ENCODE measurements around the gene SEMA4A.
A peak's percentile ranks its signal among the peaks of the same experiment; 100 is the strongest.
"Not testable (repeated sequence)": the region's sequence is repeated elsewhere in the genome, so short reads cannot be mapped to it uniquely, and the experiment has no call there.

Gene SEMA4A

DNA sequence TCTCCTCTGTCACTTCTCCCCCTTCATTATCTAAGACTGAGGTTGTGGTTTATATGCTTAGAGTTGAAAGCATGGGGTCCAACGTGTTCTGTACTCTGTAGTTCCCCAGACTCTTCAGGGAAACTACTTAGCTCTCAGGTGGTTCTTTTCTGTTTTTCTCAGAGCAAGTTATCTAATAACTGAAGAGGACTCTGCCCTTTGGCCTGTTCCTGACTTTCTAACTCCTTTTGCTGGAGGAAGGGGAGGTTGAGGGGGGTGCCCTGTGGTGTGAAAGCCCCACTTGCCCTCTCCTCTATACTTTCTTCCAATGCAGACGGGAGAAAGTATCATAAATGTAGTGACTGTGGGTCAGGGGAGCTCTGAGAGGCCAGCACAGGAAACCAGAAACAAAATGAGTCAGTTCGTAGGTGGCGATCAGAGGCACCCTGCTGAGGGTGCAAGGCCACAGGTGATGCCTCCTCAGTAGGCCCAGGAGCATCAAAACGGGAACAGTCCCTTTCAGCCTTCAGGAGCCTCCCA, 45.5 kb downstream of the SEMA4A start:
- no peak for DNase-seq

DNA sequence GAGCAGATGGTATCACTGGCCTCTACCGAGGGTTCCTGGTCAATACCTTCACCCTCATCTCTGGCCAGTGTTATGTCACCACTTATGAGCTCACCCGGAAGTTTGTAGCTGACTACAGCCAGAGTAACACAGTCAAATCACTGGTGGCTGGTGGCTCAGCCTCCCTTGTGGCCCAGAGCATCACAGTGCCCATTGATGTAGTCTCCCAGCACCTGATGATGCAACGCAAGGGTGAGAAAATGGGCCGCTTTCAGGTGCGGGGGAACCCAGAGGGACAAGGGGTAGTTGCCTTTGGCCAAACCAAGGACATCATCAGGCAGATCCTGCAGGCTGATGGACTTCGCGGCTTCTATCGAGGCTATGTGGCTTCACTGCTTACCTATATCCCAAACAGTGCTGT, 46.7 kb downstream of the SEMA4A start:
- no peak for DNase-seq

DNA sequence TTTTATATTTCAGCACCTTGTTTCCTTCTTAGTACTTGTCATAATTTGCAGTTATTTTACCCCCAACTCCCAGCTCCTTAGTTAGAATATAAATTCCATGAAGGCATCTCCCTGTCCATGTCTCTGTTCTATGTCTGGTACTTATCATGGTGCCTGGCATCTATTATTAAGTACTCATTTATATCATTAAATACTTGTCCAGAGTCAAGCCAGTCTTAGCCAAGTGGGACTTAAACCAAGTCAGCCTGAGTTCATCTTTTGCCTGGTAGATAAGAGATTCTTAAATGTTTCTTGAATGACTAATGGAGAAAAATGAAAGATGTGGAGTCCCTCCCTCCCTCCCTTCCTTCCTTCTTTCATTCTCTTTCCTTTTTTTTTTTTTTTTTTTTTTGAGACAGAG, 49.9 kb downstream of the SEMA4A start:
- DNase-seq, result no peak

DNA sequence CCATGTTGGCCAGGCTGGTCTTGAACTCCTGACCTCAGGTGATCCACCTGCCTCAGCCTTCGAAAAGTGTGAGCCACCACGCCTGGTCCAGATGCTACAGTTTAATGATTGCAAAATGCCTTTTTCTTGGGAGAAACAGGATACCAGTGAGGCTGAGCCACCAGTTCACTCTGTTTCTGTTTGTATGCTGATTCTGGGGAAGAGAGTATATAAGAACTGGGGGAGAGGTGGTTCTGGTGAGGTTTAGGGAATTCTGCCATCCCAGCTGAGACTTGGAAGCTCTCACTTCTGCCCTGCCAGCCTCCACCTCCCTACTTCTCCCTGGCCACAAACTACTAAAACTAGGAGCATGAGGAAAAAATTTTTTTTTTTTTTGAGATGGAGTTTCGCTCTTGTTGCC, 51.3 kb downstream of the SEMA4A start:
- no peak for DNase-seq

DNA sequence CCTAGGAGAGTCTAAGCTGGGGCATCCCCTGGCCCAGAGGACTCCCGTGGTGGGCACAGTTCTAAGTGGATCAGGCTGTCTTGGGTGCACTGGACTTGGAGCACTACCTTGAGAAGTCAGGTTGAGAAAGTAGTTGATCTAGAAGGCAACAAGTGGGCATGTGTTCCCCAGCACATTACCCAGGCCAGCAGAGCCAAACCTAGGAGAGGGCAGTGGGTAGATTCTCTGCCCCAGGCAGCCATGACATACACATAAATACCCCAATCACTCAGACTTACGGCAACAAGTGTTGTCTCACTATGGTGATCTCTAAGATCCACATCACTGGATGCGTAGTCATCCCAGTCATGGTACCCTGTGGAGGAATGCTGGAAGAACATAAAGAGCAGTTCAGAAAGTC, 57.9 kb downstream of the SEMA4A start:
- no peak for DNase-seq

DNA sequence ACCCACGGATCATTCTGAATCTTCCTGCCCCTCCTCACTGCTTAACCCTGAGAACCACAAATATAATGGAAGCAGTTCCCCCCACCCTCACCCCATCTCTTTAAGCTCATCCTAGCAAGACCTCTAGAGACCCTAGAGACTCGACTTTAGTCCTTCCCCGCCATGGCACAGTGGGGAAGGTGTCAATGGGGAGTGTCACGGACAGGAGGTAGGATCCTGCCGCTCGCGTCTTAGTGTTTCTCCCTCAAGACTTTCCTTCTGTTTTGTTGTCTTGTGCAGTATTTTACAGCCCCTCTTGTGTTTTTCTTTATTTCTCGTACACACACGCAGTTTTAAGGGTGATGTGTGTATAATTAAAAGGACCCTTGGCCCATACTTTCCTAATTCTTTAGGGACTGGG, 58.7 kb downstream of the SEMA4A start:
- DNase-seq, result no peak

DNA sequence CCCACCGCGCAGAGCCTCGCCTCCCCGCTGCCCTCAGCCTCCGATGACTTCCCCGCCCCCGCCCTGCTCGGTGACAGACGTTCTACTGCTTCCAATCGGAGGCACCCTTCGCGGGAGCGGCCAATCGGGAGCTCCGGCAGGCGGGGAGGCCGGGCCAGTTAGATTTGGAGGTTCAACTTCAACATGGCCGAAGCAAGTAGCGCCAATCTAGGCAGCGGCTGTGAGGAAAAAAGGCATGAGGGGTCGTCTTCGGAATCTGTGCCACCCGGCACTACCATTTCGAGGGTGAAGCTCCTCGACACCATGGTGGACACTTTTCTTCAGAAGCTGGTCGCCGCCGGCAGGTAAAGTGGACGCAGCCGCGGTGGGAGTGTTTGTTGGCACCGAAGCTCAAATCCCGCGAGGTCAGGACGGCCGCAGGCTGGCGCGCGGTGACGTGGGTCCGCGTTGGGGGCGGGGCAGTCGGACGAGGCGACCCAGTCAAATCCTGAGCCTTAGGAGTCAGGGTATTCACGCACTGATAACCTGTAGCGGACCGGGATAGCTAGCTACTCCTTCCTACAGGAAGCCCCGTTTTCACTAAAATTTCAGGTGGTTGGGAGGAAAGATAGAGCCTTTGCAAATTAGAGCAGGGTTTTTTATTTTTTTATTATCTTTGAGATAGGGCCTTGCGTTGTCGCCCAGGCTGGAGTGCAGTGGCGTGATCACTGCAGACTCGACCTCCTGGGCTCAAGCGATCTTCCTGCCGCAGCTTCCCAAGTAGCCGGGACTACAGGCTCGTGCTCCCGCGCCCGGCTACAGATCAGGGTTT, 59.7 kb downstream of the SEMA4A start, which contains the start of gene PMF1:
PMF1 (plus strand) TSS at position 175 of the 811 bp plus-strand sequence; CDS start at position 184, 9 bp downstream.
- peak; percentile 85 to 92 for DNase-seq

DNA sequence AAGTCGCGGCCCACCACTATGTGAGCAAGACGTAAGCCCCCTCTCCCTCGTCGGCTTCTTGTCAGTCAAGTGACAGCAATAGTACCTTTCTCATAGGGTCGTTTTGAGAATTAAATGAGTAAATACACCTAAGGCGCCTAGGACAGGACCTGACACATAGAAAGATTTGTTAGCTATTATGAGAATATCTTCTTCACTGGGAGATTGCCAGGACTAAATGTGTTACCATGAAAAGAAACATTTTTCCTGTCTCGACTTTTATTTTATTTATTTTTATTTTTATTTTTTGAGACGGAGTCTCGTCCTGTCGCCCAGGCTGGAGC, 60.2 kb downstream of the SEMA4A start:
- no peak for DNase-seq

DNA sequence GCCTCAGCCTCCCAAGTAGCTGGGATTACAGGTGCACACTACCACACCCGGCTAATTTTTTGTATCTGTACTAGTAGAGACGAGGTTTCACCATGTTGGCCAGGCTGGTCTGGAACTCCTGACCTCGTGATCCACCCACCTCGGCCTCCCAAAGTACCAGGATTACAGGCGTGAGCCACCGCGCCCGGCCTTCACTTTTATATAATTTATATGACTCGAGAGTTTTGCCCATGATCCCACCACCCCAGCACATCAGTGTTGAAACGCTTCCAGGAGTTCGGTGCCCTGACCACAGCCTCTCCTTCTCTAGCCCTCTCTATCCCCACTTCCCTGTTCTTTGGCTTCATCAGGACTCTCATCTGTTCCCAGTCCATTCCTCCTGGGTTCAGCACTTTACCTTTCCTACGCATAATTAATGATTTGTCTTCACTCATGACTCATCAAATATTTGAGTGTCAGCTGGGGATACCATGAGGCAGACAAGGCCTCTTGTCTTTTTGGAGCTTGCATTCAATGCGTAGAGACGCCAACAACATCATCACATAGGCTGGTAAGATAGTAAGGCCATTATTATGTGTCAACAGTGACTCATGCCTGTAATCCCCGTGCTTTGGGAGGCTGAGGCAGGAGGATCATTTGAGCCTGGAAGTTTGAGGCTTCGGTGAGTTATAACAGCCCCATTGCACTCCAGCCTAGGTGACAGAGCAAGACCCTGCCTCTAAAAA, 60.8 kb downstream of the SEMA4A start:
- no peak for DNase-seq

DNA sequence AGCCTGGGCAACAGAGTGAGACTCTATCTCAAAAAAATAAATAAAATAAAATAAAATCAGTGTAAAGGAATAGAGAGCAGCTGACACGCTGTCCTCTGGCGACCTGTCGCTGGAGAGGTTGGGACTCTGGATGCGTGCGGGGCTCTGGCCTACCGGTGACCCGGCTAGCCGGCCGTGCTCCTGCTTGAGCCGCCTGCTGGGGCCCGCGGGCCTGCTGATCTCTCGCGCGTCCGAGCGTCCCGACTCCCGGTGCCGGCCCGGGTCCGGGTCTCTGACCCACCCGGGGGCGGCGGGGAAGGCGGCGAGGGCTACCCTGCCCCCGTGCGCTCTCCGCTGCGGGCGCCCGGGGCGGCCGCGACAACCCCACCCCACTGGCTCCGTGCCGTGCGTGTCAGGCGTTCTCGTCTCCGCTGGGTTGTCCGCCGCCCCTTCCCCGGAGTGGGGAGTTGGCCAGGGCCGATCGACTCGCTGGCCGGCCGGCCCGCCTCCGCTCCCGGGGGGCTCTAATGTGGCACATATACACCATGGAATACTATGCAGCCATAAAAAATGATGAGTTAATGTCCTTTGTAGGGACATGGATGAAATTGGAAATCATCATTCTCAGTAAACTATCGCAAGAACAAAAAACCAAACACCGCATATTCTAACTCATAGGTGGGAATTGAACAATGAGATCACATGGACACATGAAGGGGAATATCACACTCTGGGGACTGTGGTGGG, 63.1 kb downstream of the SEMA4A start:
- DNase-seq, result not testable (repeated sequence)

DNA sequence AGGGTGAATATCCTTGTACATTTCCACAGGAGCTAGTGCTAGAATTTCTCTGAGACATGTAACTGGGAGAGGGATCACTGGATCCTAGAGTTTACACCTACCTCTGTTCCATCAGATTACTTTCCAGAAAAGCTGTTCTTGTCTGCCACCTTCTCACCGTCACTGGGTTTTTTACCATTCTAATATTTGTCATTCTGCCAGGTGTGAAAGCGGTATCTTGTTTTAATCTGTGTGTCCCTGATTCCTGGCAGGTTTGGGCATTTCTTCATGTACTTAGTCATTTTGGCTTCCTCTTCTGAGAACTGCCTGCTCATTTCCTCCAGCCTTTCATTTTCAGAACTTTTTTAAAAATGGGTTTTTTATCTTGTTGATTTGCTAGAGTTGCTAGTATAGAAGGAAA, 64.5 kb downstream of the SEMA4A start:
- peak; percentile 51 to 61 for DNase-seq

DNA sequence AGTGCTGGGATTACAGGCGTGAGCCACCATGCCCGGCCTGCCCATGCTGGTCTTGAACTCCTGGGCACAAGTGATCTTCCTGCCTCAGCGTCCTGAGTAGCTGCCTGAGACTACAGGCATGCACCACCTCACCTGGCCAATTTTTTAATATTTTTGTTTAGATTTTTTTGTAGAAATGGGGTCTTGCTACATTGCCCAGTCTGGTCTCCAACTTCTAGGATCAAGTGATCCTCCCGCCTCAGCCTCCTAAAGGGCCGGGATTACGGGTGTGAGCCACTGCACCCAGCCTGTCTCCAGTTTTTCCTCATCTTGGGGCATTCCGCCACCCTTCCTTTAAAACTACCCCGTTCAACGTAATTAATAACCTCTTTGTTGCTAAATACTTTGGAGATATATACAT, 66.8 kb downstream of the SEMA4A start:
- DNase-seq, result no peak

DNA sequence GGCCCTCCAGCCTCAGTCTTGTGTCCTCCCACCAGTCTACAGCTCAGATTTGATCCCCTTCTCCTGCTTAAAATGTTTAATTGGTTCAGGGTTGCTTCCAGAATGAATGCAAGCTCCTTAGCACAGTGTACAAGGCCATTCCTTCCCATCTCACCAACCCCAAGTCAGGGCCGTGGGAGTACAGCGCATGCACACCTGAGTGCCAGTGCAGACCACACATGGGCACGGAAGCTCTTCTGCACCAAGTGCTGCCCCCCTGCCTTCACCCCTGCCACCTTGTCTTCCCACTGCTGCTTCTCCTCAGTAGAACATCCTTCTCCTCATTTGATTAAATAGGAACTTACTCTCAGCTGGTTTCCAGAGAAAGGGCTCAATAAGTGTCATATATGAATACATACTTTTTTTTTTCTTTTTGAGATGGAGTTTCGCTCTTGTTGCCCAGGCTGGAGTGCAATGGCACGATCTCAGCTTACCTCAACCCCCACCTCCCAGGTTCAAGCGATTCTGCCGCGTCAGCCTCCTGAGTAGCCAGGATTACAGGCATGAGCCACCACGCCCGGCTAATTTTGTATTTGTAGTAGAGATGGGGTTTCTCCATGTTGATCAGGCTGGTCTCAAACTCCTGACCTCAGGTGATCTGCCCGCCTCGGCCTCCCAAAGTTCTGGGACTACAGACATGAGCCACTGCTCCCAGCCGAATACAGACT, 68.8 kb downstream of the SEMA4A start:
- DNase-seq, result no peak

DNA sequence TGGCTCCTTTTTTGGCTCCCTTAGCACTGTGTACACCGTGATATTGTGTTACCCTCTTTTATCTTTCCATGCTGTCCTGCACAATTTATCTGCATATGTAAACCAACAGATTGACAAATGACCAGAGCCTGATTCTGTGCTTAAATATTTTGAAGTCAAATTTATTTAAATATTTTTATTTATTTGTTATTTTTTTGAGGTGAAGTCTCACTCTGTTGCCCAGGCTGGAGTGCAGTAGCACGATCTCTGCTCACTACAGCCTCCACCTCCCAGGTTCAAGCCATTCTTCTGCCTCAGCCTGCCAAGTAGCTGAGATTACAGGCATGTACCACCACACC, 72.3 kb downstream of the SEMA4A start:
- DNase-seq, result no peak

DNA sequence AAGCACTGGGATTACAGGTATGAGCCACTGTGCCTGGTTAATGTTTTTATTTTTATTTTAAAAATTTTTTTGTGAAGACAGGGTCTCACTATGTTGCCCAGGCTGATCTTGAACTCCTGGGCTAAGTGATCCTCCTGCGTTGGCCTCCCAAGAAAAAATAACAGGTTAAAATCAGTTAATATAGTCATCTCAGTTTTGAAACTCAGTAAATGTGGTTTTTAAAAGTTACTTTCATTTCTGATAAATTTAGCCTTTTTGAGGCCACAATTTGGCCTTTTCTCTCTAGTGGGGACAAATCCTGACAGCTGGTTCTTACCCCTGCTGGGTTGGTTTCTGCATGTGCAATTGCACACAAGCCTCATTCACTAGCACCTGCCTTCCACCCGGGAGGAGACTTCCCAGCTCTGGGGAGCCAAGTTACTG, 72.7 kb downstream of the SEMA4A start:
- DNase-seq, result no peak

DNA sequence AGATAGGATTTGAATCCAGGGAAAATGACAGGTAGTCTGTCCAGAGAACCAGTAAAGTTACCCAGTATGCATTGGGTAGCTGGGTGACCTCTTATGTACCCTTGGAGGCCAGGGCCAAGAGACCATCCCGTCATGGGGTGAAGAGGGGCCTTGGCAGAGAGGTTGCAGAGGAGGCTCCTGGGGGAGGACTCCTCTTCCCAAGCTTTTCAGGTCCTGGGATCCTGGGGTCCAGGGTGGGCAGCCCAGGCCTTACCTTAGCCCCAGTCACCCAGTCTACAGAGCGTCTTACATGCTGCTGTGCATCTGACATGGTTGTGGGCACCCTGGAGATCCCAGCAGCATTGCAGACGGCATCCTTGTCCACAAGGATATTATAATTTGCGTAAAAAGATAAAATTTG, 73.4 kb downstream of the SEMA4A start:
- DNase-seq, result no peak

All from AML-193 (cell line).